BE2C (cell line): ENCODE data around the gene ARHGEF37.
"Not testable (repeated sequence)": the region's sequence is repeated elsewhere in the genome, so short reads cannot be mapped to it uniquely, and the experiment has no call there.

Source experiments
- DNase-seq: peaks from one replicate; pipeline ENCODE4 v3.0.0-alpha.2; 2020
- H3K27me3 ChIP-seq: fragments of 250-450 bp; sonication (Bioruptor Pico); 2 replicates; pipeline ENCODE4 v1.5.1; 2020; ENCODE audit warnings: mild to moderate bottlenecking
- H3K36me3 ChIP-seq: fragments of 250-450 bp; sonication (Bioruptor Pico); 2 replicates; pipeline ENCODE4 v1.5.1; 2020; ENCODE audit warnings: mild to moderate bottlenecking
- H3K4me1 ChIP-seq: fragments of 250-450 bp; sonication (Bioruptor Pico); 2 replicates; pipeline ENCODE4 v1.5.1; 2020
- H3K4me3 ChIP-seq: 2 replicates; pipeline ENCODE4 v1.5.1; 2011; ENCODE audit warnings: low read depth, low read length
- H3K9me3 ChIP-seq: fragments of 250-450 bp; sonication (Bioruptor Pico); 2 replicates; pipeline ENCODE4 v1.5.1; 2020
- CTCF ChIP-seq: IDR thresholded peaks from 2 replicates; pipeline ENCODE4 v1.5.1; 2012; ENCODE audit warnings: mild to moderate bottlenecking, low read depth, low read length

The ARHGEF37 gene

GRCh38 chr5:149596712-149597111, 15.4 kb downstream of the ARHGEF37 start:
- Histone ChIP-seq H3K27me3 (no peaks in the 10 kb centered on the region), H3K4me1 (no peaks in the 10 kb centered on the region), H3K4me3 (no peak overlapping the region), H3K9me3 (no peaks in the 10 kb centered on the region), H3K36me3 (no peaks in the 10 kb centered on the region)
- no peak for TF ChIP-seq CTCF
- no peak for DNase-seq

- Histone ChIP-seq H3K4me1 (no peaks in the 10 kb centered on the region), H3K27me3 (no peaks in the 10 kb centered on the region)
- DNase-seq, result no peak
These were observed 16.3 kb downstream of the ARHGEF37 start for GRCh38 chr5:149597618-149598017.

GRCh38 chr5:149598234-149598633, 16.9 kb downstream of the ARHGEF37 start:
- not testable (repeated sequence) for H3K36me3 ChIP-seq, H3K4me3 ChIP-seq, H3K9me3 ChIP-seq, DNase-seq, H3K27me3 ChIP-seq, H3K4me1 ChIP-seq

More at GRCh38 chr5:149597618-149598017, 16.3 kb downstream of the ARHGEF37 start:
- Histone ChIP-seq H3K4me3 (no peak overlapping the region), H3K9me3 (no peaks in the 10 kb centered on the region), H3K36me3 (no peaks in the 10 kb centered on the region)
- TF ChIP-seq CTCF, result no peak

GRCh38 chr5:149598966-149599365, 17.7 kb downstream of the ARHGEF37 start:
- H3K4me1 ChIP-seq, result no peaks in the 10 kb centered on the region
- H3K4me3 ChIP-seq, result no peak overlapping the region
- TF ChIP-seq CTCF, result 0 out of 2 replicates have a peak, but pooled peaks have one; percentile 6
- H3K9me3 ChIP-seq, result no peaks in the 10 kb centered on the region
- H3K36me3 ChIP-seq, result no peaks in the 10 kb centered on the region
- no peak for DNase-seq
- no peaks in the 10 kb centered on the region for H3K27me3 ChIP-seq

- Histone ChIP-seq H3K27me3 (no peaks in the 10 kb centered on the region), H3K36me3 (no peaks in the 10 kb centered on the region), H3K9me3 (no peaks in the 10 kb centered on the region), H3K4me1 (no peaks in the 10 kb centered on the region), H3K4me3 (no peak overlapping the region)
- TF ChIP-seq CTCF, result no peak
- DNase-seq, result no peak
These were observed 18.1 kb downstream of the ARHGEF37 start for GRCh38 chr5:149599375-149599774.

- no peak overlapping the region for H3K4me3 ChIP-seq
- H3K9me3 ChIP-seq, result no peaks in the 10 kb centered on the region
- H3K27me3 ChIP-seq, result no peaks in the 10 kb centered on the region
- TF ChIP-seq CTCF, result no peak
- DNase-seq, result no peak
- H3K36me3 ChIP-seq, result no peaks in the 10 kb centered on the region
- no peaks in the 10 kb centered on the region for H3K4me1 ChIP-seq
These were observed 19.6 kb downstream of the ARHGEF37 start for GRCh38 chr5:149600932-149601331.

- TF ChIP-seq CTCF, result no peak
- Histone ChIP-seq H3K9me3 (no peaks in the 10 kb centered on the region), H3K36me3 (no peaks in the 10 kb centered on the region), H3K27me3 (no peaks in the 10 kb centered on the region), H3K4me3 (no peak overlapping the region), H3K4me1 (no peaks in the 10 kb centered on the region)
- no peak for DNase-seq
These were observed 21.9 kb downstream of the ARHGEF37 start for GRCh38 chr5:149603210-149603609.
